ENCODE measurements around the gene MBOAT2.

MBOAT2 gene

DNA sequence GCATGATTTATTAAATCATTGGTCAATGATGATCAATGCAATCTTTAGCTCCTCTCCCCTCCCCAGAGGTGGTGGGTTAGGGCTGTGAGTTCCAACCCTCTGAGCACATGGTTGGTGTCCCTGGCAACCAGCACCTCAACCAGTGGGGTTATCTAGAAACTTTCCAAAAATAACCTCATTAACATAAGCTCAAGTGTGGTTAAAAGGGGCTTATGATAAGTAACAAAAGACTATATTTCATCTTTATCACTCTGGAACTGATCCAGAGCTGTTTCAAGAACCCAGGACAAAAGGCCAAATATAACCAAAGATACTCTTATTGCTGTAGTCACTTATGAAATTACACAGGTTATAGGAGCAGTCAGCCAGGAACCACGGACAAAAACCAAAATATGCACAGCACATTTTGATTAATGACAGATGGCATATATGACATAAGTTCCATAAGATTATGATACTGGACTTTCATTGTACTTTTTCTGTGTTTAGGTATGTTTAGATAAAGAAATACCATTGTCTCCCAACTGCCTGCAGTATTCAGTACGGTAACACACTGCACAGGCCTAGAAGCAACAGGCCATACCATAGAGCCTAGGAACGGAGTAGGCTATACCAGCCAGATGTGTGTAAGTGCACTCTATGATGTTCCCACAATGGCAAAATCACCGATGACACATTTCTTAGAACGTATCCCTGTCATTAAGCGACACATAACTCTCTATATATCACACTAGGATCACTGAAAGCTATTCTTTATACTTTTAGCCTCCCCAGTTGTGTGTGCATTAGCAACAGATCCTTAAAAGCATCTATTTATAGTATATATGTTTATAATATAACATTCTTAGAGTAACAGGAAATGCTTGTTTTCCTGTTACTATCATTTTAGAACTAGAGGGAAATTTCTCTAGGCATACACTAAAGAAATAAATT is 197.9 kb downstream of the MBOAT2 start:
- DNase-seq: no peak

DNA sequence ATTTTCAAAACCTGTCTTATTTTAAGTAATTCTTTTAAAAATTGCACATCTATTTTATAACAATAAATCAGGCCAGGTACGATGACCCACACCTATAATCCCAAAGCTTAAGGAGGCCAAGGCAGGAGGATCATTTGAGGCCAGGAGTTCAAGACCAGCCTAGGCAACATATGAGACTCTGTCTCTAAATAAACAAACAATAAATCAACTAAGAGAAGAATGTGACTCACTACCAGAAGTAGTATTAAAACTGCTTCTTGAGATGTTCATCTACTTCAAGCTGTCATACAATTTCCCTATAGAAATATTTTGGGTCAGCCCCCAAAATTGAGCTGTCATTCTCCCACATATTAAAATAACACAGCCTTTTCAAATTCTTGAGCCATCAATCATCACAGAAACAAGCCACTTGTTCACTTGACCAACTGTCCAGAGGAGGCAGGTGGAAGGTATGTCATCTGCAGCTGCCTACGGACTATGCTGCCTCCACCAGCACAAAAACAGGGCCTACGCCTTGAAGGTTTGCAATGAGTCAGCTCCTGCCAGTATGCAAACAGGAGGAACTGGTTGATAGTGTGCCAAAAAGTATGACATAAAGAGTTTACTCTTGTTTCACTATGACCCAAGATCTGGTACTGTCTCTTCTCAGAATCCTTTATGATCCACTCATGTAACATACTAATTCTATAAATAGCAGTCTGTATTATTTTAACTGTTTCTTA is 199.7 kb downstream of the MBOAT2 start:
- peak; percentile 95 for DNase-seq

GRCh38 chr2:8802741-8803140 is 200.7 kb downstream of the MBOAT2 start:
- DNase-seq: no peak
